ENCODE measurements around the gene LDLRAD4.

LDLRAD4 gene

GRCh38 chr18:13493079-13493478 is 274.5 kb downstream of the LDLRAD4 start:
- H3K4me3 ChIP-seq (replicated peaks in 1 of 2; ENCODE audit: low read depth in 2 of 2, low read length in 2 of 2) = no peak overlapping the region
- DNase-seq (ENCODE audit: low read depth in 2 of 2) = no peak
- no peak for TF ChIP-seq CTCF (IDR thresholded peaks at IDR 0.05; ENCODE audit: low read depth, low read length)

- no peak overlapping the region for H3K4me3 ChIP-seq (replicated peaks in 1 of 2; ENCODE audit: low read depth in 2 of 2, low read length in 2 of 2)
- no peak for TF ChIP-seq CTCF (IDR thresholded peaks at IDR 0.05; ENCODE audit: low read depth, low read length)
- DNase-seq (ENCODE audit: low read depth in 2 of 2) = no peak
Observed at GRCh38 chr18:13493725-13494124, 275.2 kb downstream of the LDLRAD4 start.

- no peak for DNase-seq (ENCODE audit: low read depth in 2 of 2)
- H3K4me3 ChIP-seq (replicated peaks in 1 of 2; ENCODE audit: low read depth in 2 of 2, low read length in 2 of 2) = no peak overlapping the region
- no peak for TF ChIP-seq CTCF (IDR thresholded peaks at IDR 0.05; ENCODE audit: low read depth, low read length)
Observed at GRCh38 chr18:13494871-13495445, 276.4 kb downstream of the LDLRAD4 start.

GRCh38 chr18:13495961-13496360 is 277.4 kb downstream of the LDLRAD4 start:
- no peak overlapping the region for H3K4me3 ChIP-seq (replicated peaks in 1 of 2; ENCODE audit: low read depth in 2 of 2, low read length in 2 of 2)
- TF ChIP-seq CTCF (IDR thresholded peaks at IDR 0.05; ENCODE audit: low read depth, low read length) = no peak
- no peak for DNase-seq (ENCODE audit: low read depth in 2 of 2)

GRCh38 chr18:13496691-13497281 is 278.2 kb downstream of the LDLRAD4 start:
- no peak for DNase-seq (ENCODE audit: low read depth in 2 of 2)
- no peak for TF ChIP-seq CTCF (IDR thresholded peaks at IDR 0.05; ENCODE audit: low read depth, low read length)
- H3K4me3 ChIP-seq (replicated peaks in 1 of 2; ENCODE audit: low read depth in 2 of 2, low read length in 2 of 2) = no peak overlapping the region

- no peak for TF ChIP-seq CTCF (IDR thresholded peaks at IDR 0.05; ENCODE audit: low read depth, low read length)
- no peak for DNase-seq (ENCODE audit: low read depth in 2 of 2)
- no peak overlapping the region for H3K4me3 ChIP-seq (replicated peaks in 1 of 2; ENCODE audit: low read depth in 2 of 2, low read length in 2 of 2)
Observed at GRCh38 chr18:13499803-13500202, 281.2 kb downstream of the LDLRAD4 start.
